ENCODE results near the gene SGCD.

Gene SGCD

GRCh38 chr5:156741516-156741915 lies 414.6 kb downstream of the SGCD start:
- TF ChIP-seq POLR2AphosphoS5 (IDR thresholded peaks at IDR 0.05; ENCODE audit: low read depth, low read length) (no peak), TAF1 (IDR thresholded peaks at IDR 0.05; ENCODE audit: borderline replicate concordance, insufficient read depth, low read length) (no peak), FOXP2 (optimal IDR thresholded peaks at IDR 0.05; ENCODE audit: borderline replicate concordance, extremely low read depth, extremely low read length, insufficient read depth) (no peak), SIN3A (IDR thresholded peaks at IDR 0.05; ENCODE audit: borderline replicate concordance, insufficient read depth, low read length) (no peak)
- TF ChIP-seq, protein P1, sequence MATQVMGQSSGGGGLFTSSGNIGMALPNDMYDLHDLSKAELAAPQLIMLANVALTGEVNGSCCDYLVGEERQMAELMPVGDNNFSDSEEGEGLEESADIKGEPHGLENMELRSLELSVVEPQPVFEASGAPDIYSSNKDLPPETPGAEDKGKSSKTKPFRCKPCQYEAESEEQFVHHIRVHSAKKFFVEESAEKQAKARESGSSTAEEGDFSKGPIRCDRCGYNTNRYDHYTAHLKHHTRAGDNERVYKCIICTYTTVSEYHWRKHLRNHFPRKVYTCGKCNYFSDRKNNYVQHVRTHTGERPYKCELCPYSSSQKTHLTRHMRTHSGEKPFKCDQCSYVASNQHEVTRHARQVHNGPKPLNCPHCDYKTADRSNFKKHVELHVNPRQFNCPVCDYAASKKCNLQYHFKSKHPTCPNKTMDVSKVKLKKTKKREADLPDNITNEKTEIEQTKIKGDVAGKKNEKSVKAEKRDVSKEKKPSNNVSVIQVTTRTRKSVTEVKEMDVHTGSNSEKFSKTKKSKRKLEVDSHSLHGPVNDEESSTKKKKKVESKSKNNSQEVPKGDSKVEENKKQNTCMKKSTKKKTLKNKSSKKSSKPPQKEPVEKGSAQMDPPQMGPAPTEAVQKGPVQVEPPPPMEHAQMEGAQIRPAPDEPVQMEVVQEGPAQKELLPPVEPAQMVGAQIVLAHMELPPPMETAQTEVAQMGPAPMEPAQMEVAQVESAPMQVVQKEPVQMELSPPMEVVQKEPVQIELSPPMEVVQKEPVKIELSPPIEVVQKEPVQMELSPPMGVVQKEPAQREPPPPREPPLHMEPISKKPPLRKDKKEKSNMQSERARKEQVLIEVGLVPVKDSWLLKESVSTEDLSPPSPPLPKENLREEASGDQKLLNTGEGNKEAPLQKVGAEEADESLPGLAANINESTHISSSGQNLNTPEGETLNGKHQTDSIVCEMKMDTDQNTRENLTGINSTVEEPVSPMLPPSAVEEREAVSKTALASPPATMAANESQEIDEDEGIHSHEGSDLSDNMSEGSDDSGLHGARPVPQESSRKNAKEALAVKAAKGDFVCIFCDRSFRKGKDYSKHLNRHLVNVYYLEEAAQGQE (IDR thresholded peaks at IDR 0.05; ENCODE audit: insufficient read depth in 1 of 2, low read depth in 2 of 2, low read length in 2 of 2) = no peak

DNA sequence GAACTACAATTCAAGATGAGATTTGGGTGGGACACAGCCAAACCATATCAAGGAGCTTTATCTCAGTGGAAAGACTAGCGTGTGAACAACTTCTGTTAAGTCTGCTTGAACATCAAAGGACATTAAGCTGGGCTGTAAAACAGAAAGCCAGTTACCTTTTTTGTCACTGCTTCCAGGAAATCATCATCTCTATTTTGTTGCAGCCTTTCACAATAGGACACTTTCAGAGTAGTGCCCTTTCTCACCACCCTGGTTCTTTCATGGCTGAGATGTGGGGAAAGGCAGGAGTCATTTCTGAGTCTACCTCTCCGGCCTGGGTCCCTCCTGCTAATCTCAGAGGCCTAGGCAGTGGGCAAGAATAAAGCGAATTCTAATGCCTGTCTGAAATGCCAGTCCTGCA lies 426.9 kb downstream of the SGCD start:
- TF ChIP-seq TAF1 (IDR thresholded peaks at IDR 0.05; ENCODE audit: borderline replicate concordance, insufficient read depth, low read length) (no peak), SIN3A (IDR thresholded peaks at IDR 0.05; ENCODE audit: borderline replicate concordance, insufficient read depth, low read length) (no peak), POLR2AphosphoS5 (IDR thresholded peaks at IDR 0.05; ENCODE audit: low read depth, low read length) (no peak)

- TF ChIP-seq SIN3A (IDR thresholded peaks at IDR 0.05; ENCODE audit: borderline replicate concordance, insufficient read depth, low read length) = no peak
- TF ChIP-seq, protein P1 (IDR thresholded peaks at IDR 0.05; ENCODE audit: insufficient read depth in 1 of 2, low read depth in 2 of 2, low read length in 2 of 2) = no peak
- no peak for TF ChIP-seq POLR2AphosphoS5 (IDR thresholded peaks at IDR 0.05; ENCODE audit: low read depth, low read length)
Observed at GRCh38 chr5:156755421-156756087, 428.6 kb downstream of the SGCD start.

GRCh38 chr5:156758011-156758791 lies 431.2 kb downstream of the SGCD start:
- TF ChIP-seq SIN3A (IDR thresholded peaks at IDR 0.05; ENCODE audit: borderline replicate concordance, insufficient read depth, low read length) (no peak), TAF1 (IDR thresholded peaks at IDR 0.05; ENCODE audit: borderline replicate concordance, insufficient read depth, low read length) (no peak), POLR2AphosphoS5 (IDR thresholded peaks at IDR 0.05; ENCODE audit: low read depth, low read length) (no peak), FOXP2 (optimal IDR thresholded peaks at IDR 0.05; ENCODE audit: borderline replicate concordance, extremely low read depth, extremely low read length, insufficient read depth) (no peak)
- TF ChIP-seq, protein P1 (IDR thresholded peaks at IDR 0.05; ENCODE audit: insufficient read depth in 1 of 2, low read depth in 2 of 2, low read length in 2 of 2) = no peak

GRCh38 chr5:156759156-156759555 lies 432.2 kb downstream of the SGCD start:
- no peak for TF ChIP-seq FOXP2 (optimal IDR thresholded peaks at IDR 0.05; ENCODE audit: borderline replicate concordance, extremely low read depth, extremely low read length, insufficient read depth)
- TF ChIP-seq SIN3A (IDR thresholded peaks at IDR 0.05; ENCODE audit: borderline replicate concordance, insufficient read depth, low read length) = no peak

GRCh38 chr5:156762771-156763170 lies 435.8 kb downstream of the SGCD start:
- TF ChIP-seq, protein P1 (IDR thresholded peaks at IDR 0.05; ENCODE audit: insufficient read depth in 1 of 2, low read depth in 2 of 2, low read length in 2 of 2) = no peak
- no peak for TF ChIP-seq SIN3A (IDR thresholded peaks at IDR 0.05; ENCODE audit: borderline replicate concordance, insufficient read depth, low read length)
- no peak for TF ChIP-seq POLR2AphosphoS5 (IDR thresholded peaks at IDR 0.05; ENCODE audit: low read depth, low read length)
- no peak for TF ChIP-seq TAF1 (IDR thresholded peaks at IDR 0.05; ENCODE audit: borderline replicate concordance, insufficient read depth, low read length)
- TF ChIP-seq FOXP2 (optimal IDR thresholded peaks at IDR 0.05; ENCODE audit: borderline replicate concordance, extremely low read depth, extremely low read length, insufficient read depth) = no peak
